Transverse colon (tissue), 4 donors: ENCODE measurements around the gene CXCL17. TPM values are rescaled to one million over a fixed set of nuclear protein-coding genes. Genes with fewer than 3 reads are reported as not detected.
A peak's percentile ranks its signal among the peaks of the same experiment; 100 is the strongest.
"Not testable (repeated sequence)": the region's sequence is repeated elsewhere in the genome, so short reads cannot be mapped to it uniquely, and the experiment has no call there.

Experiments used
- DNase-seq: peaks from one replicate; pipeline ENCODE4 v3.0.0-alpha.2; 2019
- H3K27ac ChIP-seq, 4 donors: fragments of 200-600 bp; sonication (generic); 2 replicates each; pipeline ENCODE4 v1.5.1; 2016 to 2018; ENCODE audit warnings: inconsistent platforms in 4 of 4
- H3K27me3 ChIP-seq: fragments of 200-600 bp; sonication (generic); 2 replicates; pipeline ENCODE4 v1.5.1; 2017; ENCODE audit warnings: inconsistent platforms
- H3K36me3 ChIP-seq, 4 donors: fragments of 200-600 bp; sonication (generic); 2 replicates each; pipeline ENCODE4 v1.5.1; 2017 to 2019; ENCODE audit warnings: inconsistent platforms in 4 of 4
- H3K4me1 ChIP-seq, 4 donors: fragments of 200-600 bp; sonication (generic); 2 replicates each; pipeline ENCODE4 v1.5.1; 2017 to 2020; ENCODE audit warnings: inconsistent platforms in 4 of 4
- H3K4me3 ChIP-seq, 4 donors: fragments of 200-600 bp; sonication (generic); 1 replicate in 1 of 4; 2 replicates in 3 of 4; pipeline versions ENCODE4 v1.5.1 to v1.6.1; 2017 to 2019; ENCODE audit warnings: inconsistent platforms in 4 of 4
- H3K9me3 ChIP-seq, 2 donors: fragments of 200-600 bp; sonication (generic); 2 replicates each; pipeline ENCODE4 v1.5.1; 2017 to 2019; ENCODE audit warnings: inconsistent platforms in 2 of 2
- CTCF ChIP-seq, 5 experiments: fragments of 200-600 bp in 3 of 5; fragments of 450-650 bp in 2 of 5; sonication (generic) in 3 of 5; IDR thresholded peaks; 1 replicate in 2 of 5; 2 replicates in 3 of 5; pipeline ENCODE4 v1.5.1; 2016 to 2017; ENCODE audit warnings: antibody characterized with exemption in 5 of 5, inconsistent platforms in 3 of 5, mild to moderate bottlenecking in 2 of 5, moderate library complexity in 1 of 5
- EP300 ChIP-seq: sonication (generic); formaldehyde crosslinking; IDR thresholded peaks from one replicate; pipeline ENCODE4 v1.6.1; 2017; ENCODE audit warnings: antibody characterized with exemption, low read depth
- POLR2A ChIP-seq: fragments of 450-650 bp; IDR thresholded peaks from one replicate; pipeline ENCODE4 v1.6.1; 2016; ENCODE audit warnings: antibody characterized with exemption, mild to moderate bottlenecking, moderate library complexity
- POLR2AphosphoS5 ChIP-seq, 3 donors: sonication (generic); formaldehyde crosslinking; IDR thresholded peaks; one replicate each; pipeline ENCODE4 v1.6.1; 2016; ENCODE audit warnings: antibody characterized with exemption in 3 of 3
- WGBS, 2 donors: methylation state at CpG; one replicate each; pipeline ENCODE4 v1.1.5; 2018; ENCODE audit warnings: low coverage in 1 of 2; 5-methylcytosine and 5-hydroxymethylcytosine counted together
- in situ Hi-C, 4 donors: fragments of 200-750 bp; cut with MboI; loops; one replicate each; pipeline versions ENCODE4 v1.15.0 to v1.15.1; 2017; ENCODE audit warnings: low sequenced_read_pairs in 3 of 4, low pct_ligation_motif_present in 1 of 4, low pct_unique_long_range_greater_than_20kb in 1 of 4
- intact Hi-C: fragments of 100-400 bp; cut with DNase I; formaldehyde crosslinking; loops from one replicate; pipeline ENCODE4 v1.15.1; 2023; ENCODE audit warnings: low total_unique reads
- total RNA-seq, 4 donors: library from RNA; depleted of rRNA; stranded (reverse); fragments of >200 nt; gene quantifications; one replicate each; pipeline ENCODE4 v1.1.0, GENCODE V29; 2016

Gene CXCL17
- total RNA-seq, 4 donors from 2014 or later = not detected

DNA sequence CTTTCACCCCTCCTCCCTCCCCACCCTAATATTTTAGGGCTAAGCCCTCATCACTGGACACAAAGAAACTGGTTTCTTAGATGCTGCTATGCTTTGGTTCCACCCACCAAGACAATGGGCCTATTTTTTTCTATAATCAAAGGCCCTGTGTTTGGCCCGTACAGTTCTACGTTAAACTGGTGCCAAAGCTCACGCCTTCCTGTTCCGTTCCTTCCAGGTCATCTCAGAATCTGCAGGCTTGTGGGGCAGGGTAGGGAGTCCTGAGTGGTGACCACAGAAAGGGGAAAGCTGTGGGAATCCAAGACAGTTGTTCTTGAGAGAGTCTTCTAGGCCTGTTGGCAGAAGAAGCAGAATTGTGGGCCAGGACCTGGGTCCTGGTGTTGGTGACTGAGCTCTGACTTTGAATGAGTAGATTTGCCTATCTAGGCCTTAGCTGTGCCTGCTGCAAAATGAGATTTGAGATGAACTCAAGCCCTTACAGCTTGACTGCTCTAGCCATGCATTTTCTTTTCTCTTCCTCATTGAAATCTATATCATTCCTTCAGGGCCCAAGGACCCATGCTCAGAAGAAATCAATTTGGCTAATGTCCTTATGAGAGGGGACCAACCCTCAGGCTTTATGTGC, 19.1 kb upstream of the CXCL17 start:
- intact Hi-C loops = no loop called here
- TF ChIP-seq EP300 = no peak
- no peak for TF ChIP-seq POLR2A
- TF ChIP-seq POLR2AphosphoS5 (IDR thresholded peaks at IDR 0.05) = no peak
- no peak for TF ChIP-seq CTCF (IDR thresholded peaks at IDR 0.05)
- peak overlapping the region in 2 of 4 donors; percentile 8 to 17 for H3K27ac ChIP-seq
- no peaks in the 10 kb centered on the region for H3K27me3 ChIP-seq
- WGBS, 2 donors = 59 to 80% methylated on average over 1 to 4 of the region's 4 CpGs
- H3K36me3 ChIP-seq = no peaks in the 10 kb centered on the region
- no peak overlapping the region for H3K4me3 ChIP-seq
- H3K9me3 ChIP-seq = no peaks in the 10 kb centered on the region
- in situ Hi-C loops = no loop called here
- peaks cover 0 to 26% (median 3%) of the 10 kb centered on the region in 4 donors for H3K4me1 ChIP-seq
- no peak for DNase-seq

- in situ Hi-C loops, H3K27ac ChIP-seq, H3K36me3 ChIP-seq, H3K27me3 ChIP-seq, H3K9me3 ChIP-seq, intact Hi-C loops, H3K4me3 ChIP-seq, DNase-seq: not testable (repeated sequence)
- peaks cover 0 to 24% (median 3%) of the 10 kb centered on the region in 4 donors for H3K4me1 ChIP-seq
- WGBS, 2 donors = 83 to 85% methylated on average over 7 to 8 of the region's 8 CpGs
Observed at GRCh38 chr19:42461231-42461630, 18.5 kb upstream of the CXCL17 start.

GRCh38 chr19:42459926-42460325, 17.2 kb upstream of the CXCL17 start:
- in situ Hi-C loops = loop anchor here in 1 of 4 donors (10.0 kb wide), 1 partner anchor 65 kb away; the partner anchor contains the start of gene CEACAM1
- no peak for TF ChIP-seq POLR2A
- TF ChIP-seq POLR2AphosphoS5 (IDR thresholded peaks at IDR 0.05) = no peak
- TF ChIP-seq CTCF (IDR thresholded peaks at IDR 0.05) = no peak
- no peak for TF ChIP-seq EP300
- Histone ChIP-seq H3K27me3 (no peaks in the 10 kb centered on the region), H3K4me1 (peaks cover 0 to 28% (median 7%) of the 10 kb centered on the region in 4 donors), H3K27ac (no peak overlapping the region), H3K36me3 (no peaks in the 10 kb centered on the region), H3K4me3 (no peak overlapping the region), H3K9me3 (no peaks in the 10 kb centered on the region)
- WGBS, 2 donors = 77 to 84% methylated on average over 2 of the region's 2 CpGs
- DNase-seq = no peak
- intact Hi-C loops = no loop called here

DNA sequence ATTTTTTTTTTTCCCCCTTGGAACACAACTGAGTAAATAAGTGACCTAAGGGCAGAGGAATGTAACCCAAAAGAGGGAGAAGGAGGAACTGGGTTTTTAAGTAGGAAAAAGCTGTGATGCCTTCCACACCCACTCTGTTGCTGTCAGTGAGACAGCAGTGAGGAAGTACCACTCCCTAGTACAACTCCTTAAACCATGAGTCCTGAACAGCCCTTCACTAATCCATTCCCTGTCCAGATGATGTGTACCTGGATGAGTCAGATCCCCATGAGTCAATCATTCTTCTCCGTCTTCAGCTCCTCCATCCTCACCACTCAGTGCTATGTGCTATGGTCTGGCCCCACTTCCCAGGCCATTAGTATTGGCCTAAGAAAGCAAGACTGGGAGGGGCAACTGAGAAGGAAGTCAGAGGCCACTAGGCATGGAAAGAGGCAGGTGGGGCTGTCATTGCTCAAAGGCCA, 12.9 kb upstream of the CXCL17 start:
- intact Hi-C loops = no loop called here
- 38 to 83% methylated on average over 1 of the region's 1 CpG for WGBS, 2 donors
- Histone ChIP-seq H3K27ac (peak overlapping the region; percentile 55 to 71 (median 62)), H3K9me3 (no peaks in the 10 kb centered on the region), H3K4me3 (no peak overlapping the region), H3K36me3 (no peaks in the 10 kb centered on the region), H3K4me1 (peaks cover 0 to 25% (median 10%) of the 10 kb centered on the region in 4 donors), H3K27me3 (no peaks in the 10 kb centered on the region)
- in situ Hi-C loops = loop anchor here in 1 of 4 donors (10.0 kb wide), 1 partner anchor 69 kb away; the partner anchor contains the start of gene CEACAM1
- DNase-seq = peak; percentile 78
- peak; percentile 22 for TF ChIP-seq POLR2A
- peak; percentile 9 for TF ChIP-seq EP300
- TF ChIP-seq POLR2AphosphoS5 (IDR thresholded peaks at IDR 0.05) = peak in 2 of 3 donors; percentile 49 to 69
- no peak for TF ChIP-seq CTCF (IDR thresholded peaks at IDR 0.05)
